Stimulated activated CD8-positive, alpha-beta memory T cell treated with anti-CD3 and anti-CD28 coated beads, Interleukin-4, amount 100 ng/mL, for 48 hours (primary cell): ENCODE measurements around the gene M1AP.

ENCODE experiments used
- DNase-seq: peaks from one replicate; pipeline ENCODE4 v3.0.0-alpha.2; 2020

Gene M1AP, protein sequence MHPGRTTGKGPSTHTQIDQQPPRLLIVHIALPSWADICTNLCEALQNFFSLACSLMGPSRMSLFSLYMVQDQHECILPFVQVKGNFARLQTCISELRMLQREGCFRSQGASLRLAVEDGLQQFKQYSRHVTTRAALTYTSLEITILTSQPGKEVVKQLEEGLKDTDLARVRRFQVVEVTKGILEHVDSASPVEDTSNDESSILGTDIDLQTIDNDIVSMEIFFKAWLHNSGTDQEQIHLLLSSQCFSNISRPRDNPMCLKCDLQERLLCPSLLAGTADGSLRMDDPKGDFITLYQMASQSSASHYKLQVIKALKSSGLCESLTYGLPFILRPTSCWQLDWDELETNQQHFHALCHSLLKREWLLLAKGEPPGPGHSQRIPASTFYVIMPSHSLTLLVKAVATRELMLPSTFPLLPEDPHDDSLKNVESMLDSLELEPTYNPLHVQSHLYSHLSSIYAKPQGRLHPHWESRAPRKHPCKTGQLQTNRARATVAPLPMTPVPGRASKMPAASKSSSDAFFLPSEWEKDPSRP

DNA sequence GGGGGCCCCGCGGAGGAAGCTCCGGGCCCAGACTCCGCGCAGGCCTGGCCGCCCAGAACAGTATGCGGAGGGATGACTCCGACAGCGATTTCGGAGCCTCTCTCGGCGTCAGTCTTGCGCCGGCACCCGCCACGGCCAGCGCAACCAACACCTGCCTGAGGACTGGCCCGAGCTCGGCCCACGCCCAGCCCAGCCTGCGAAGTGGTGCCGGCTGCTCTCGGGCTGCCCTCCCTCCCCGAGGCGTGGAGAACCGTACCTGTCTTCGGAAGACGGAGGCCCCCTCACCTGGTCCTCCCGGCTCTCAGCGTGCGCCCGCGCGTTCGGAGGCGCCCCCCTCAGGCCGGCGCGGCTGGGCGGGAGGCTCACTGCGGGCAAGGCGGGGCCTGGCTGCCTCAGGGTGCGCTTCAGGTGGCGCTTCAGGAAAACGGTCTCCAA lies at the start of gene M1AP:
M1AP (minus strand) TSS at position 322 of the 435 bp plus-strand sequence. CDS start 8,055 bp downstream, outside the sequence.
- peak; percentile 31 for DNase-seq

DNA sequence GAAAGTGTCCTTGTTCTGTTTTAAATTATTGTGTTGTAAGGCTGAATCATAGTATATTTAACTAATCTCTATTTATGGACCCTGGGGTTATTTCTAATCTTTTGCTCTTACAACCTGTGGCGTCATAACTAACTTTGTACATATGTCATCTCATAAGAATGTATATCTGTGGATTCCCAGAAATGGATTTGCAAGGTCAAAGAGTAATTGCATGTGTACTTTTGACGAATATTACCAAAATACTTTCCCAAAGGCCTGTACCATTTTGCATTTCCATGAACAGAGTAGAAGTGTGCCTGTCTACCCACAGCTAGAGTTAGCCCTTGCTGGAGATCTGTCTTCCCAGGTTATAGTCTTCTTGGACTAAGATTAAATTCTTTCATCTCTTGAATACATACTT lies 48.7 kb upstream of the M1AP start:
- DNase-seq = no peak

DNA sequence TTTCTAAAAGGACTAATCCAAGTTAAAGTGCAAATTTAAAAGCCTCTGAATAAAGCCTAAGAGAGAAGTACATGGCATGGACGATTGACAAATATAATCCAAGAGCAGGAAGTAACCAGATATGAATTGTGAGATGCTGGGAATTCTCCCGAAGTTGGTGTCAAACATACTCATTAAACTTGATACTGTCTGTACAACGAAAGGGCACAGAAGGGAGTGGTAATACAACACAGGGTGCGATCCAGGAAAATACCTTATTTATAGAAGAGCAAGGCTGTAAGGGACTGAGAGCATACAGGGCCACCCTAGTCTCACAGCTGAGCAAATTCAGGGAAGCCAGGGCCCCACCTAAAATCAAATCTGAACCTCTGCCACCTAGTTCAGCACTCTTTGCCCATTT lies 47.5 kb upstream of the M1AP start:
- no peak for DNase-seq

DNA sequence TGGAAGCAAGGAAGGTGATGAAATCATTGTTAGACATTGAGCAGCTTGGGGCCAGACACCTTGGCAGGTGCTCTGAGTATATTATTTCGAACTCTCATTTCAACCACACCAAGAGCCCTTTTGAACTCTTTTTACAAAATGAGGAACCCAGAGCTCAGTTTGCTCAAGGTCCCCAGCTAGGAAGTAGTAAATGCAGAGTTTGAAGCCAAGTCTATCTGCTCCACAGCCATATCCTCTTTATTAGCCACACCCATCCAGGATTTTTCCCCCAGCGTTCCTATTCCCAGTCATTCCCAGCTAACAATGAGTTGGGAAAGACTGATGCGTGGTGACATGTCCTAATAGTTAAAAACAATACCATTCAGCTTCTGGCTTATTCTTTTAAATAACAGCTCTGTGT lies 46.2 kb upstream of the M1AP start:
- no peak for DNase-seq

DNA sequence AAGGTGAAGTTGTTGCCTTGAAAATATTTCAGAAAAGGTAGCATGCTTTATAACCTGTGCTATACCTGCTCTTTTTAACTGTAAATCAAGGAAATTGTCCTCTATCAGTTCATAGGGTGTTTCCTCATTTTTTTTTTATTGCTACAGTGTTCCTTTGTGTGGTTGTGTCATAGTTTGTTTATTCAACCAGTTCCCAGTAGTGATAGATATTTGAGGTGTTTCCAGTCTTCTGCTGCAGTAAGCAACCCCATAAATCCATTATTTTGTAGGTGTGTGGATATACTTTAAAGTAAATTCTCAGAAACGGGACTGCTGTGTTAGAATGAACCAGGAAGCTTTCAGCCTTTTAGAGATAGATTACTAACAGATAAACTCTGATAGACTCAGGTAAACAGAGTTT lies 45.5 kb upstream of the M1AP start:
- no peak for DNase-seq

DNA sequence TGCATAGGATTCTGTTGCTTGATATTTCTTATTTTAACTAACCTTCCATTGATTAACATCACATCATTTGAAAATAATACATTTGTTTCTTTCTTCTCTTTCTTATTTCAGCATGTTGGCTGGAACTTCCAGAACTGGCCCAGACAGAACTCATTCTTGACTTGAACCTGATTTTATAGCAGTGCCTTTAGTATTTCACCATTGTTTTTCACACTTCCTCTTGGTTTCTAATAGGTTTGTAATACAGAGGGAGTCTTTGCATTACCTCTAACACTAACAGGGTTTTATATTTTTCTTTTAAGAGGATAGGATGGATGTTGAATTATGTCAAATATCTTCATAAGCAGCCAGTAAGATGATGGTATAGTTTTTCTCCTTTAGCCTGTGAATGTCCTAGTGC lies 45.1 kb upstream of the M1AP start:
- no peak for DNase-seq

DNA sequence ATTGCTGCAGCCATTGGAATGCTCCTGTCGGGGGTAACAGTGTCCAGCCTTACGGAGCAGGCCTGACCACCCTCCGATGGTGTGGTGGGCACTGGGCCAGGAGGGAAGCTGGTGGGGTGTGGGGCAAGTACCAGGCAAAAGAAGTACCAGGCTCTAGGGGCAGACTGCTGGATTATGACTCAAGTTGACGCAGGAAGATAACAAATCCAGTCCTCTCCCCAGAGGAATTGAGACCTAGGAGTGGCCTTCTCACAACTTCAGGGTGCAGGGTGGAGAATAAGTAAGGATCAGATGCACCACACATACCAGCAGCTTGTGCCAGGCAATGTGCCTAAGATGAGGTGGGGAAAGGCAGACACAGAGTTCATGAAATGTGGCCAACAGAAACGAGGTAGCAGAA lies 43.8 kb upstream of the M1AP start:
- DNase-seq = no peak

DNA sequence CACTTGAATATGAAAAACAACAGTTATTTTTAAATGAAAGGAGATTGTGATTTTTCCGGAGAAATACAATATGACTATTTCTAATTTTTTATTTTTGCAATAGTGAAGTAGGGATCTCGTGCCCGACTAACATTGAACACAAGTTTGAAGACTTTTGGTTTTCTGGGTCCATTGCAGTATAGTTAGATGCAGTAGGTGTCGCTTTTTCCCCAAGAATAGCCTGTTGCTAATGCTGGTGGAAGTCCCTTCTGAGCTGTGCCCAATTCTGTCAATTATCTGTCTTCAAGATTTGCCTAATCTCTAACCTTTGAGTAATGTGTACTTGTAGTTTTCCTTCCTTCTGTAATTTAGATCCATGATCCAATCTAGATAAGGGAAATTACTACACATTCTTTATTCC lies 42.4 kb upstream of the M1AP start:
- no peak for DNase-seq

DNA sequence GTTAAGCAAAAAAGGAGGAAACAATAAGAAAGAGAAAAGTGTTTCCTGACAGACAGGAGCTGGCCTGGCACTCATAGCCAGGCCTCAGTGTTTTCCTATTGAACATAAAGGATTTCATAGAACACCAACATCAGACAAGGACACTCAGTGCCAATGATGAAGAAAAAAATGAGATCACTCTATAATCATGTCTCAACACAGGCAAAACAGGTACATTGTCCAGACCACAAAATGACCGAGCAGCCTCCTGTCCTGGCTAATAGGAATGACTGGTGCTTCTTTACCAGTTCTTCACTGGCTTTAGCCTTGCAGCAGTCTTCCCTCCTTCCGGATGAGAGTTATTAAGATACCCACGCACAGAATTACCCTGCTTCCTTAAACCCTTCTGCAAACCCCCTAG lies 41.5 kb upstream of the M1AP start:
- no peak for DNase-seq

DNA sequence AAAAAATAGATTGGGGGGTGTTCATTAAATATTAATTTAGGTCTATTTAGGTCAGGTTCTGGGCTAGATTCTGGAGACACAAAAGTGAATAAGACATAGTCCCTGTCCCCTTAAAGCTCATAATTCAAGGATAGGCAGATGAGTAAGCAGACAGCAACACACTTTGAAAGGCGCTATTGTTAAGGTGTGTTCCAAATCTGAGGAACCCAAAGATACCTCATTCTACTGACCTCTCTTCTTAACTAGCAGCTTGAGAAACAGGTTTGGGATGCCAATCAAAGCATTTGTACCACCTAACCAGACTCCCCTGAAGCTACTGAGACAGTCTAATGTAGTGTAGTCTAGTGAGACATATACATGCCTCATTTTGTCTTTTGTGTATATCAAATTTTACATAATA lies 40.8 kb upstream of the M1AP start:
- DNase-seq = no peak

DNA sequence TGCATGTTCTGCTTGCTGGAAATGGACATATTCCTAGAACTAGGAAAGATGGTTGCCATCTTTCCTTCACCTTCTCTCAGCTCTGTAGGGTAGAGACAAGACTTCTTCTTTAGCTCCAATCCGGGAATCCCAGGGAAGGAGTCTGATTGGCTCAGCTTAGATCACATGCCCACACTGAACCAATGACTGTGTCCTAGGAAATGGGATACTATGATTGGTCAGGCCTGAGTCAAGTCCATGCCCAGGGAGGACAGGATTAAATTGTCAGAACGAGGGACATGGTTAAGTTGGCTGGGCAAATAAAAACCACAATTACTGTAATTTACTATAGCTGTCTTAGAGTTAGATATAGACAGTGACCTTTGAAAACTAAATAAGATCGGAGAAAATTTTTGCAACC lies 37.3 kb upstream of the M1AP start:
- no peak for DNase-seq

DNA sequence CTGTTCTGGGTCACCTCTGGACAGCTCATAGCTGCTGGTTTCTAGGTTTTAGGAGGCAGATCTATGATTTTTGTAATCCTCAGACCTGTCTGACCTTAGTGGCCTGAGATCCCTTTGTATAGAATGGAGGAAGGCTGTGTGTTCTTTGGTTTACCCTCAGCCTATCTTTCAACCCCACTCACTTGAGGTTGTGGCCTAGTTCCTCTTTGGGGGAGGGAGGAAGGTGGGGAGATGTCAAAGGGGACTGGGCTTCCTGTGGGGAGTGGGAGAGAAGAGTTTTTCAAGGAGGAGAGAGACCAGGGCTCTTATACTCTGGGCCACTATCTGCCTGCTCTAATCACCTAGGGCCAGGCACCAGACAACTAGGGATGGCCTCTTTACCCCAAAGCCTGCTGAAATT lies 34.4 kb upstream of the M1AP start:
- no peak for DNase-seq

DNA sequence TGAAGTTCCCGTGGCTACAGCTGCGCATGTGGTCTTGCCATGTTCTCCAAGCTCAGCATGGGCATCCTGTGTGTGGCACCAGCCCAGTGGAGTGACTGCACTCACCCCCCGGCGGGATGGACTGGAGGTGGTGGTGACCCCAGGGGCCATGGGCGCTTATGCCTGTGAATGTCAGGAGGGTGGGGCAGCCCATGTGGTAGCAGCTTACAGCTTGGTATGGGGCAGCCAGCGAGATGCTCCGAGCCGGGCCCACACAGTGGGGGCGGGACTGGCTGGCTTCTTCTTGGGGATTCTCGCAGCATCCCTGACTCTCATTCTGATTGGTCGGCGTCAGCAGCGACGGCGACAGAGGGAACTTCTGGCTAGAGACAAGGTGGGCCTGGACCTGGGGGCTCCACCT lies 31.5 kb upstream of the M1AP start:
- no peak for DNase-seq

DNA sequence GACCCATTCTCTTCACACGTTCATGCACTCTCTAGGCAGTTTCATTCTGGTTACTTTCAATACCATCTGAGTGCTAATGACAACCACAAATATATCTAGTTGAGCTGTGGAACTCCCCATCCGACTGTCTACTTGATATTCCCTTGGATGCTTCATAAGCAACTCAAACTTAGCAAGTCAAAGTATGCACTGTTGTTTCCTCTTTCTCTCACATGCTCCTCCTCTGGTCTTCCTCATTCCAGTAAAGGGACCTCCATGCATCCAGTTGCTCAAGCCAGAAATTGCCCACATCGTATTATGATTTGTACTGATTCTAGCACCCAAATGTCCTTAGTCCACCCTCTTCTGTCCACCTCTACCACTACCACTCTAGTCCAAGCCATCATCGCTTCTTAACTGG lies 28.2 kb upstream of the M1AP start:
- DNase-seq = no peak

DNA sequence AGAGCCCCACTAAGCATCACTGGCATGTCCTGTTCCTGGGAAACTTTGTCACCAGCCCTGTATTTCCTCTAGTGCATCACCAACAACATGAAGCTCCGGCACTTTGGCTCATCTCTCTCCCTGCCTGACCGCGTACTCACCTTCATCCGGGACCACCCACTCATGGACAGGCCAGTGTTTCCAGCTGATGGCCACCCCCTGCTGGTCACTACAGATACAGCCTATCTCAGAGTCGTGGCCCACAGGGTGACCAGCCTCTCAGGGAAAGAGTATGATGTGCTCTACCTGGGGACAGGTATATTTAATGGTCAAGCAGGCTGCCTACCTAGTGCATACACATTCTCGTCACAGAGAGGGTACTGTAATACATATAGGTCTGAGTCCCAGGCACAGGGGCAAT lies 27.0 kb upstream of the M1AP start:
- DNase-seq = no peak

DNA sequence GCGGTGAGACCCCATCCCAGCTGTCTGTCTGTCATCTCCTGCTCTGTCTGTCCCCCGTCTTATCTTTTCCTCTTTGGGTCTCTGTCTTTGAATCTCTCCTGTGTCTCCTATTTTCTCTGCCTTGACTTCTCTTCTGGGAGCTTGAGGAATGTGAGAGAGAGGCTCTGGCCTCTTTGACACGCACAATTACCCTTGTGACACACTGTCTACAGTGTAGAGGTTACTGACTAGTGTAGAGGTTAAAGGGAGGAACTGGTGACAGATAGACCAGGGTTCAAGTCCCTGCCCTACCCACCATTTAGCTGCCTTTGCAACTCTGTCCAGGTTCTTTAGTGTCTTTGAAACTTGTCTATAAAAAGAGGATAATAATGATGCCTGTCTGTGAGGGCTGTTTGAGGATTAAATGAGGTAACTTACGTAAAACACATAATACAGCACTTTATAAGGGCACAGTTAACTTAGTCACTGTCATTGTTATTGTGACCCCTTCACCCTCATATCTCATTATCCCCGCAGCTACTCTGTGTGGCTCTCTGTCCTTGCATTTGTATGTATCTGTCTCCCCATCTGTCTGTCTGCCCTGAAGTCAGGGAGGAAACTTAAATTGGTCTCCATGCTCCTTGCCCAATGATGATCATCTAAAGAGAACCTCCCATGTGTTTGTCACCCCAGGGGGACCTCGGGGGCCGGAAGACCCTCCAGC lies 25.8 kb upstream of the M1AP start:
- no peak for DNase-seq

DNA sequence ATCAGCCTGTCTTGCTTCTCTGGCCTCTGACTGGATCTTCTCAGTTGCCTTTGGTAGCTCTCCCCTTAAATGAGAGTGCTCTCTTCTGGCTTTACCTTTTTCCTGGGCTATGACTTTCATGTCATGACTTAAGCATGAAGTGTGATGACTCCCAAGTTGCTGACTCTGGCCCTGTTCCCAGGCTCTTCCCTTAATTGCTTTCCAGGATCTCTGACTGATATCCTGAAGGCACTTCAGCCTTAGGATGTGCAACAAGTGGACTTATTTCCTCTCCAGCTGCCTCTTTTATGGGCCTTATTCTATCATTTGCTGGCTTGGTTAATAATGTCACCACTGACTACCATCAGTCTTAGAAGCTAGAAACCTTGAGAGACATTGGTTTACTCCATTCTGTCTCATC lies 23.3 kb upstream of the M1AP start:
- no peak for DNase-seq

DNA sequence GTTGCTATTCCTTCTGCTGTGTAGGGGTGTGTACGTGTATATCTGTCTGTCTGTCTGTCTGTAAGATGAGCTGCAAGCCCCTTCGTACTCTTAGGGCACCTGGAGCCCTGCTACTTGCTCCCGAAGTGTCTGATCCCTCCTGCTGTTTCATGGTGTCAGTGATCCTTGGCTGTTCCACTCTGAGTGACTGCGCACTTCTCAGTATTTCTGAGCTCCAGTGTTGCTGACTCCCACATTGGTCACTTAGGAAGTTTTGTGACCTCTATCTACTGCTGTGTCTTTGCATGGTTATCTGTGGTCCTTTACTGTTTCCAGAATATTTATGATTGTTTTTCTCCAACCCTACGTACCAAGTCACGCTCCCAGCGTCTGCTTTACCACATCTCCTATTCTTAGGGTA lies 22.1 kb upstream of the M1AP start:
- no peak for DNase-seq

DNA sequence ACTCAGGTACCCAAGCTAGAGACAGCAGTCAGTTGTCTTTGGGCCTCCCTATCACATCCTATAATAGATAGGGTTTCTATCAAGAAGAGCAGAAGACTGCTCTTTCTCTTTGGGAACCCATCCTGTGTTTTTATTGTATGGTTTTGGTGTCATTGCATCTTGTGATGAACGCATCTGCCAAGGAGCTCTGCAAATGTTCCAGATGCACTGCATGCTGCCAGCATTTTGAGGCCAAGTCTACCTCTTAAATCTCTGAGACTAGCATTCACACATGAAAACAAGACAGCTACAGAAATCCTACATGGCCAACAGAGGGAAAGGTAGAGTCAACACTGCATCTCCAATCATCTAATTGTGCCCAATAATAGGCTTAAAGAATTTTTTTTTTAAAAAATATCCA lies 20.0 kb upstream of the M1AP start:
- DNase-seq = no peak

DNA sequence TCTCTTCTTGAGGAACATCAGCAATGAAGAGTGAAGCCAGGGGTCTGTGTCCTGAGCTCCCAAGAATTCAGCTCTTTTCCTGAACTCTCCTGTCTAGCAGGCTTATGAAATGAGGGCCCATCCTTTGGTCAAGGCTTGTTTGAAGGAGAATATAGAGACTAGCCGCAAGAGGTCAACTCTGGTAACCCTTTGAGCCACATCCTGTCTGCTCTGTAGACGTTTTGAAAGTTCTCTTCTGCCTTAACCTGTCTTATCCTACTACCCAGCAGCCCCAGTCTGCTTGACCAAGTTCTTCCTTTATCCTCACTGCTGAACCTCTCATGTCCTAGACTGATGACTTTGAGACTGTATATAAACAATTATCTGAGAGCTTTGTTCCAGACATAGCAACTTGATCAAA lies 11.3 kb upstream of the M1AP start:
- DNase-seq = no peak

DNA sequence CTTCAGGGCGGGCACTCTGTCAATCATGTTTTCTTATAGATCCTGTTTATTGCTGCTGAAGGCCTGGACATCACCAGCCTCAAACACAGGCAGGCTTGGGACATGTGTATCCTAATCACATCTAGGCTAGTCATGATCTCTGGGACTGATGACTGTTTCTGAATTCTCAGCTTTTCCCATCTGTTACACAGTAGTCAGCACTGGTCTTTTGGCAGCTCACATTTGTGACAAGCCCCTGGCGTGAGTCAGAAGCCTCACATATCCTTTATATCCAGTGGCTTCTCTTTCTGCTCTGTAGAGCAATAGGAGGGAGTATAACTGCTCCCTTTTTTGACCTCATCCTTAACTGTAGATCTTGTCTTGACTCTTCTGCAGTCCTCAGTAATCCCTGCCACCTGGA lies 10.4 kb upstream of the M1AP start:
- DNase-seq = no peak

DNA sequence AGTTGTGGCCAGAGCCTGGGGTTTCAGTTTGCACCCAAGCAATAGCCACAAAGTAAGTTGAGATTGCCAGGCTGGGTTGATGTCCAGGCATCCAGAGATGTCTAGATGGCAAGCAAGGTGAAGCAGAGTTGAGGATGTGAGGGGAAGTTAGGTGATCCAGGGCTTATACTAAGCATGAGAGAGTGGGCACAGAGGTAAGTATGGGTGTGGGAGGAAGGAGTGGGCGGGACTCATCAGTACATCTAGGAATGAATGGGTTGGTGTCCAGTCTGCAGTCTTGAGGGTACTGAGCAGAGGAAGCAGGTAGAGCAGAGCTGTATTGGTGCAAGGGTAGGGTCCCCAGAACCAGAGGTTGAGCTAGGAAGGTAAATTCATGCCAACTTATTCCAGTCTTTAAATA lies 7.4 kb upstream of the M1AP start:
- DNase-seq = no peak

DNA sequence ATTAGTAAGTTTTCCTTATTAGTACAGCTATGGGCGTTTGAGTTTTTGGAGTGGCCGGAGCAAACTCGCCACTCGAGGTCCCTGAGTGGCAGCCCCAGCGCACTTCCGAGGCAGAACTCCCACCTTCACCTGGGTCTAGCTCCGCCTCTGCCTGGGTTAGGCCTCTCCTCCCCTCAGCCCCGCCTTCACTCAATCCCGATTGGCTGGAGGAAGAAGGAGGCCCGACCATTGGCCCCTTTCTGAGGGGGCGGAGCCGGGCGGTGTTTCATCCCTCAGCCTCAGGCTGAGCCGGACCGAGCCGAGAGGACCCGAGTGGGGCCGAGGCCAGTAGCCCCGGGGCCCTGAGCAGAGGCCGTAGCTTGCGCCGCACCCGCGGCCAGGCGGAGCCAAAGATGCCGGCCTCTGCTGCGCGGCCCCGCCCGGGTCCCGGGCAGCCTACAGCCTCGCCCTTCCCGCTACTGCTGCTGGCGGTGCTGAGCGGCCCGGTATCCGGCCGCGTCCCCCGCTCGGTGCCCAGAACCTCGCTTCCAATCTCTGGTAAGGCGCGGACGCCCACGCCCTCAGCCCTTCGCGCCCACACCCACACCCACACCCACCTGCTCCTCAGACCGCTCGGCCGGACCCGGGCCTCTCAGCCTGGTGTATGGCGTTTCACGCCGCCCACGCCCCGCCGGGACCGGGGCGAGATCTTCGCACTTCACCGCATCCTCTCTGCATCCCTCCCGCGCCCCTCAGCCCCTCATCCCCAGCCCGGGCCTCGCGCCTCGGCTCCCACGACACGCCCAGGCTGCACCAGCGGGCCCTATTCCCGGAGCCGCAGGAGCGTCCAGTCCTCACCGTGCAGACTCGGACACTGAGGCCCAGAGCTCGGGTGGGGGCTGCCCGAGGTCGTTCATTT lies 6.1 kb upstream of the M1AP start, which contains the start of gene SEMA4F:
SEMA4F (plus strand) TSS at position 263 of the 898 bp plus-strand sequence; CDS start at position 393, 130 bp downstream.
- peak; percentile 96 for DNase-seq
